ENCODE measurements around the gene GAK.

DNA sequence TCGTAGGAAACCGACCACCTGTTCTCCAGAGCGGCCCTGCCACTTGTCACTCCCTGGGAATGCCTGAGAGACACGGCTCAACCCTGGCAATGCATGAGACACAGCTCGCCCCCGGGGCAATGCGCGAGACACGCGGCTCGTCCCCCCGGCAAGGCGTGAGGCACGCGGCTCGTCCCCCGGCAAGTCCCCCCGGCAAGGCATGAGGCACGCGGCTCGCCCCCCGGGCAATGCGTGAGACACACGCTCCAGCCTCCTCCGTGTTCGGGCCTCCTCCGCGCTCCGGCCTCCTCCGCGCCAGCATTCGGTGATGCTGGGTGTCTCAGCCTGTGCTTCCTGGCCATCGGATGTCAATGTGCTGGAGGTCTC, 78.7 kb downstream of the GAK start:
- TF ChIP-seq, protein P1, sequence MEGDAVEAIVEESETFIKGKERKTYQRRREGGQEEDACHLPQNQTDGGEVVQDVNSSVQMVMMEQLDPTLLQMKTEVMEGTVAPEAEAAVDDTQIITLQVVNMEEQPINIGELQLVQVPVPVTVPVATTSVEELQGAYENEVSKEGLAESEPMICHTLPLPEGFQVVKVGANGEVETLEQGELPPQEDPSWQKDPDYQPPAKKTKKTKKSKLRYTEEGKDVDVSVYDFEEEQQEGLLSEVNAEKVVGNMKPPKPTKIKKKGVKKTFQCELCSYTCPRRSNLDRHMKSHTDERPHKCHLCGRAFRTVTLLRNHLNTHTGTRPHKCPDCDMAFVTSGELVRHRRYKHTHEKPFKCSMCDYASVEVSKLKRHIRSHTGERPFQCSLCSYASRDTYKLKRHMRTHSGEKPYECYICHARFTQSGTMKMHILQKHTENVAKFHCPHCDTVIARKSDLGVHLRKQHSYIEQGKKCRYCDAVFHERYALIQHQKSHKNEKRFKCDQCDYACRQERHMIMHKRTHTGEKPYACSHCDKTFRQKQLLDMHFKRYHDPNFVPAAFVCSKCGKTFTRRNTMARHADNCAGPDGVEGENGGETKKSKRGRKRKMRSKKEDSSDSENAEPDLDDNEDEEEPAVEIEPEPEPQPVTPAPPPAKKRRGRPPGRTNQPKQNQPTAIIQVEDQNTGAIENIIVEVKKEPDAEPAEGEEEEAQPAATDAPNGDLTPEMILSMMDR (IDR thresholded peaks at IDR 0.05): no peak
- no peak for TF ChIP-seq POLR2AphosphoS5 (IDR thresholded peaks at IDR 0.05)

Measured in esophagus muscularis mucosa (tissue), 3 donors.